HG03342 (cell line): ENCODE results near the gene AKT1S1.
"Not testable (repeated sequence)": the region's sequence is repeated elsewhere in the genome, so short reads cannot be mapped to it uniquely, and the experiment has no call there.

Experiments
- ATAC-seq: cut with Tn5 transposase; IDR thresholded peaks from one replicate; pipeline ENCODE4 v1.9.1; 2021; ENCODE audit warnings: mild to moderate bottlenecking, moderate library complexity; ENCODE audit not compliant: unreplicated experiment

The AKT1S1 gene

DNA sequence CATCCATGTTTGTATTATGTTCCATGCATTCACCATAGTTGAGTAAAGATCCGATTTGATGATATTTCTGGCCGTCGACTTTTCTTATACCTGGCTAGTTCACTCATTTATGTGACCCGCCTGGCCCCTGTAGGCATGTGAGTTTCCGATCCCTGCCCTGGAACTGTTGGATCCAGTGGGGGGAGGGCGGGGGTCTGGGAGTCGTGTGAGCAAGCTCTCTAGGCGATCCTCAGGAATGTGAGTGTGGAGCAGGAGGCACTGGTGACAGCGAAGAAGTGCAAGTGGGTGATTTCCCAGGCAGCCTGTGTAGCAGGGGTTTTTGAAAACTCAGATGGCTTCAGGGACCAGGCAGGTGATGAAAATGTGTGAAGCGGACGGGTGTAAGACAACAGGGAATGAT, 36.8 kb downstream of the AKT1S1 start:
- ATAC-seq, result no peak

DNA sequence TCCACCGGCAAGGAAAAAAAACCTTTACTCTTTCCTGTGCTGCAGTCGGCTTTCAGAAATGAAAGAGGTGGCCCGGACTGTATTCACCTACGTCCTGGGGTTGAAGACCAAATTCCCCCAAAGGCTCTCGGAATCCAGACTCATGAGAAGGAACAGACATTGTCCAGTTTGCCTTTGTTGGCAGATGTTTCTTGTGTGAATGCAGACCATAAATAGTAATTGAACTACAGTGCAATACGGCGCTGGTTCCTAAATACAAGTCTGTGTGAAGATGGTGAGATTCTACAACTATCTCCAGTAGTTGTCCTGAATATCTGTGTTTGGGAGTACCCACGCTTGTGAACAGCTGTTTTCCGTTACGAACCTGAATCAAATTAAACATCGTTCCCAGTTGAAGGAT, 37.4 kb downstream of the AKT1S1 start:
- ATAC-seq, result no peak

DNA sequence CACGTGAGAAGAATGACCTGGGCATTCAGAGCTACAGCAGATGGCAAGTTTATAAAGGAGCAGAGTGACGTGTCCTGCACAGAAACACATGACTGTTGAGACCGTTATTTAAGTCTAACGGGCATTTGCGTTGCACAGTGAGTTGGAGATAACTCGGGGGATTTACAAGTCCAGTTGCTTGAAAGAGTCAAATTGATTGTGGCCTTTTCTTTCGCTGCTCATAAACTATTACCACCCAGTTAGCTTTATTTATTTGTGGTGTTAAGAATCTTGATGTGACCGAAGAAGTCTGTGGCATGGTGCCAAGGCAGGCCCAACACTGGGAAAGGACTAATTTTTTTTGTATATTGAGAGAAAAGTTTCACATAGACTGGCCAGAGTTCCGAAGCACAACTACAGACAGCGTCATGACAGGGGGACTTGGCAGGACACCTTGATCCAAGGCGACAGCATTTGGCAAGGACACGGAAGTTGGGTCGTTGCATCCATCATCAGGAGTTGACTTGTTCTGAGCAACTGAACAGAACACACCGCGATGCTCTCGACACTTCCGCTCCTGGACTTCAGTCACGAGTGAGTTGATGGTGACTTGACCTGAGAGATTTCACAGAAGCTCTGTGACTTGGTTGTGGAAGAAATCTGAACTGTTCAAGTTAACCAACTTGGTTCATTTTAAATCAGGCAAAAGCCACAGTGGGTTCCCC, 38.1 kb downstream of the AKT1S1 start:
- no peak for ATAC-seq

DNA sequence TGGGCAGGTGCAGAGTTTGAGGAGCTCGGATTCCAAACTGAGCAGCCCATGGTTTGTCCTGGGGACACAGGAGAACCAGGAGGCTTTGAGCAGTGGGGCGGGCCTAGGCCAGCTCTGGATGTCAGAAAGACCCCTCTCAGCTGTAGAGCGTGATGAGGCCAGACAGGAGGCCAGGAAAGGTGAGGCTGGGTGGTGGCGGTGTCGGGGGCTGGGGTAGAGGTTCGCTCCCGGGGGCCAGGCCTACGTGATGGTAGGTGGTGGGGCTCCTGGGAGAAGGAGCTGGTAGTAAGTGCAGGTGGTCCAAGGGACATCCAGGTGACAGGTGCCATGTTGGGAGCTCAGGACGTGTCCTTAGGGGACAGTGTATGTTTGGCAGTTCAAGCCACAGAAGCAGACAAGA, 39.7 kb downstream of the AKT1S1 start:
- ATAC-seq, result no peak

DNA sequence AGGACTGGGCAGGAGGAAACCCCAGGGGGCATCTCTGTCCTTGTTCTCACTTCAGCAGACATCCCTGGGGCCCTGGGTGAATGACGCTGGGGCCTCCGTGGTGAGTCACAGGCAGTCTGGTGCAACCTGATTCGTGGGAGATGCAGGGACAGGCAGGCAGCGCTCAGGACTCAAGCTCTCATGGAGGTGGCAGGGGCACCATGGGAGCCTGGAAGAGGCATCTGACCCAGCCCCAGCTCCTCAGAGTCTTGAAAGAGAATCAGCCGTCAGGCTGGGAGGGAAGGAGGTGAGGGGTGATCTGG, 40.2 kb downstream of the AKT1S1 start:
- no peak for ATAC-seq

DNA sequence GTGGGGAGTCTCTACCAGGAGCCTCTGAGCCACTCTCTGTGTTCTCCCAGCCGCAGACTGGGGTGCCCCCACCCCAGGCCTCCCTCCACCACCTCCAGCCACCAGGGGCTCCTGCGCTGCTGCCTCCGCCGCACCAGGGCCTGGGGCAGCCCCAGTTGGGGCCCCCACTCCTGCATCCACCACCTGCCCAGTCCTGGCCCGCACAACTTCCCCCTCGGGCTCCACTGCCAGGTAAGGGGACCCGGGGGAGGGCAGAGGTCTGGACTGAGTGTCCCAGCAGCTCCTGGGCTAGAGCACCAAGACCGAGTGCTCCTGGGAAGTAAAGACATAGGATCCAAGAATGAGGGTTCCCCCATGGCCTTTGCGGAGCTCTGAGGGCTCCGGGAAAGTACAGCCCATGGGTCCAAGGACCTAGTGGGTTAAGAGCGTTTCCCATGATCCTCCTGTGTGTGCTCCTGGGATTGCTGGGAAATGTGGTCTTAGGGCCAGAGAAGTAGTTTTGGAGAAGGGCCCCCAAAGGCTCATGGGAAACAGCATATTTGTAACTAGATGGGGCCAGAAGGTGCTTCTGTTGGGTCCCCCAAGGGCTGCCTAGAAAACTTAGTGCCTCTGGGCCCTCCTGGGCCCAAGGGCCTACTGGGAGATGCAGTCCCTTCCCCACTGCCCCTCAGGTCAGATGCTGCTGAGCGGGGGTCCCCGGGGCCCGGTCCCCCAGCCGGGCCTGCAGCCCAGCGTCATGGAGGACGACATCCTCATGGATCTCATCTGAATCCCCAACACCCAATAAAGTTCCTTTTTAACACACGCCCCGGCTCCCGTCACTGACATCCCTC, 40.8 kb downstream of the AKT1S1 start:
- ATAC-seq, result no peak

DNA sequence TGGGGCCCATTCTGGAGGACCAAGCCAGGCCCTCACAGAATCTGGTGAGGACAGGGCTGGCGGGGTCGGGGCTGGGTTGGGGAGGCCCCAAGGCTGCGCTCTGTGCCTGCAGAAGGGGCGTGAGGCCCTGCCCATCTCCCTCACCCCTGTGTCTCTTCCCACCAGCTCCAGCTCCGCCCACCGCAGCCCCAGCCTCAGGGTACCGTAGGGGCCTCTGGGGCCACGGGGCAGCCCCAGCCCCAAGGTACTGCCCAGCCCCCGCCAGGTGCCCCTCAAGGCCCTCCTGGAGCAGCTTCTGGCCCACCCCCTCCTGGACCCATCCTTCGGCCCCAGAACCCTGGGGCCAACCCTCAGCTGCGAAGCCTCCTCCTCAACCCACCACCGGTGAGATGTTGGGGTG, 41.6 kb downstream of the AKT1S1 start:
- ATAC-seq, result no peak

DNA sequence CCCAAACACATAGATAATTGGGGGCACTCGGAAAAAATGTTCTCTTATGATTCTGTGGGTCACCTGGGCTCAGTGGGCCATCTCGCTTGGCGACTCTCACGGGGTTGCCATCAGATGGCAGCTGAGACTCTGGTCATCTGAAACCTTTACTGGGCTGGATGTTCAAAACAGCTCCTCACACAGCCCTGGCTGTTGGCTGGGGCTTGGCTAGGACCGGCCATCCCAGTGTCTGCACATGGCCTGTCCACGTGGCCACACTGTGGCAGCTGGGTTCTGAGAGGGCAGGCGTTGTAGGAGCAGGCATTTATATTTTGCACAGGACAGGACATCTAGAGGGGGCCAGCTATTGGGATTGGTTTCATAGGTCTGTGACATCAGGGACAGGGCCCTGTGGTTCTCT, 43.6 kb downstream of the AKT1S1 start:
- no peak for ATAC-seq

DNA sequence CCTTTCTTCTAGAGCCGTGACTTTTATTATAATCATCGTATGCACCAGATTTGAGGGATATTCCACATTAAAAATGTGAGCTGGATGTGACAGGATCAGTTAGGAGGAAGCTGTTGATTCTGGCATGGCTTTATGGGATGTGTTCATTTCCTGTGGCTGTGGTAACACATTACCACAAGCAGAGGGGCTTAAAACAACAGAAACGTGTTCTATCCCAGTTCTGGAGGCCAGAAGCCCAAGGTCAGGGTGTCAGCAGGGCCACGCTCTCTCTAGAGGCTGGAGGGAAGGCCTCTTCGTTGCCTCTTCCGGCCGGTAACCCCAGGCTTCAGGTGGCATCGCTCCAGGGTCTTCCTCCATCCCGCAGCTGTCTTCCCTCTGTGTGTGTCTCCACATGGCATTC, 44.6 kb downstream of the AKT1S1 start:
- no peak for ATAC-seq

DNA sequence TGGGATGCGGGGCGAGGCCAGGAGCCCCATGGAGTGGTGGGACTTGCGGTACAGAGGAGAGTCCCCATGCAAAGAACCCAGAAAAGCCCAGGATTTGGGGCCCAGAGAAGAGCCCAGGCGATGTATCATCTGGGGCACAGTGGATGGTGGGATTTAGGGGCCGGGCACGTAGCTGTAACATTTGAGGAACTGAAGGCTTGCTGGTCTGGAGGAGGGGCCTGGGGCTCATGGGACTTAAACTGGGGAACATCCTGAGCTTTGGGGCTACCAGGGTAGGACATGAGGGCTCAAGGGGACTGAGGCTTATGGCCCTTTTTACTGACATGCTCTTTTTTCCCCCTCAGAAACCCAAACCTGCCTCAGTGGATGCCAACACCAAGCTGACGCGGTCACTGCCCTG, 45.6 kb downstream of the AKT1S1 start:
- ATAC-seq, result no peak

DNA sequence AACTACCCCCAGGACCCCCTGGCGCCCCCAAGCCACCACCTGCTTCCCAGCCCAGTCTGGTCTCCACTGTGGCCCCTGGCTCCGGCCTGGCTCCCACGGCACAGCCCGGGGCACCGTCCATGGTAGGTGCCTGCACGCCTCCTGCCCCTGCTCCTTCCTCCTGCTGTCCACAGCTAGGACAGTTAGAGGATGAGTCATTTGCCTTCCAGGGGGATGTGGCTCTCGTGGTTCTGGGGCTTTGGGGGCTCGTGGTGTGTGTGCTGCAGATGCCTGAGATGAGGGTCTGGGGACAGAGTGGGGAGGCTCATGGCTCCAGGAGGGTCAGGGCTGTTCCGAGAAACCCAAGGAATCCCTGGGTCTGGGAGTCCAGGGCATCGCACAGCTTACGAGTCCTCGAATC, 46.4 kb downstream of the AKT1S1 start:
- ATAC-seq, result no peak

DNA sequence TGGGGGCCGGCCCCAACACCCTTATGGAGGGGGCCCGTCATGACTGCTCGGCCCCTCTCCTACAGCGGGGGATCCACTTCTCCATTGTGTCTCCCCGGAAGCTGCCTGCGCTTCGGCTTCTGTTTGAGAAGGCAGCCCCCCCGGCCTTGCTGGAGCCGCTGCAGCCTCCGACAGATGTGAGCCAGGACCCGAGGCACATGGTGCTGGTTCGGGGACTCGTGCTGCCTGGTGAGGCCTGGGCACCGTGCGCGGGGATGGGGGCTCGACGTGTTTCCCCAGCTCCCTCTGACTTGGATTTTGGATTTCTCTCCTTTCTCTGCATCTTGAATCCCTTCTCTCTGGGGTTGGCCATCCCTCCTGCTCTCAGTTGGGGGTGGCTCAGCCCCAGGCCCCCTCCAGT, 47.4 kb downstream of the AKT1S1 start:
- ATAC-seq, result no peak

DNA sequence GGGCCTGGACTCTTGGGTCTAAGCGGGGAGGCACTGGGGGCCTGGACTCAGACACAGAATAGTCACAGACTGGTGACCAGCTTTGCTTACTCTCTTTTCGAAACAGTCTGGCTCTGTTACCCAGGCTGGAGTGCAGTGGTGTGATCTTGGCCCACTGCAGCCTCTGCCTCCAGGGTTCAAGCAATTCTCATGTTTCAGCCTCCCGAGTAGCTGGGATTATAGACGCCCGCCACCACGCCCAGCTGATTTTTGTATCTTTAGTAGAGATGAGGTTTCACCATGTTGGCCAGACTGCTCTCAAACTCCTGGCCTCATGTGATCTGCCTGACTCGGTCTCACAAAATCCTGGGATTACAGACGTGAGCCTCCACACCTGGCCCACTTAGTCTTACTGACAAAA, 48.0 kb downstream of the AKT1S1 start:
- ATAC-seq, result no peak

DNA sequence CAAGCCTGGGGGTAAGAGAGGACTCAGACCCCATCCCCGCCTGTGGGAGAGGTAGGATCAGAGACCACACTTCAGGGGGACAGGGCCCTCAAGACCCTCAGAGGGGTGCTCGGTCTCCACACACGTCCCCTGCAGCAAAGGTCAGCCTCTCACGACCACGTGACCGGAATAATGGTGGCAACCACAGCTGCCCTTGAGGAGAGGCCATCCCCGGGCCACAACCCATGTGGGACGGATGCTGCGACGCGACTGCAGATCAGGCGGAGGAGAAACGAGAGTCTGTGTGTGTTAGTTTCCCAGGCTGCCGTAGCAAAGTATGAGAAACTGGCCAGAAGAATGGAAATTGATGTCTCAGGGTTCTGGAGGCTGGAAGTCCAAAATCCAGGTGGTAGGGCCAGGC, 50.1 kb downstream of the AKT1S1 start:
- no peak for ATAC-seq

DNA sequence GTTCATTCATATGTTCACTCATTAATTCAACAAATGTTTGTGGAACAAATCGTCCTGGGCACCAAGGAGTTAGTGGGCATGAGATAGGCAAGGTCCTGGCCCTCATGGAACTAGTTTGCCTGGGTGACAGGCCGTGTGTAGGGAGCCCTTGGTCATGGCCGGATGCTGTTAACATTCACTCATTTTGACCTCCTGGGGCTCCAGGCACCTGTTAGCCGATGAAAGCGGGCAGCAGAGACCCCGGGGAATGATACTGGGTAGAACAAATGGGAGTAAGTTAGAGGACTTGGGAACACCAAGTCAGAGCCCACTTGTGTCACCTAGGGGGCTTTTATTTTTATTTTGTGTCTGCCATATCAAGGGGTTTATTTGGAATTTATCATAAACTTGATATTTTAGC, 52.5 kb downstream of the AKT1S1 start:
- no peak for ATAC-seq

DNA sequence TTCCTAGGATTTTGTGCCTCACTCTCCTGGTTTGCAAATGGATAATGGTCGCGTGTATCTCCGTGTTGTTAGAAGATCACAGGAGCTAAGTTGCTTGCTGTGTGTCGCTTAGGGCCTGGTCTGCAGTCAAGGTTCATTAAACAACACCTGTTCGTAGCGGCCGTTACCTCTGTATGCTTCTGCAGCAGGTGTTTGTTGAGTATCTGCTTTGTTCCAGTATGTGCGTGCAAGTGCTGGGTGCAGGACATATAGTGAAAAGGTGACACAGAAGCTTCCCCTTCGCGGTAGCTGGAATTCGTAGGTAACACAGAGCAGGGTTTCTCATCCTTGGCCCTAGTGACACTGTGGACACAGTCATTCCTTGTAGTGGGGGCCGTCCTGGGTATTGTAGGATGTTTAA, 53.7 kb downstream of the AKT1S1 start:
- no peak for ATAC-seq

DNA sequence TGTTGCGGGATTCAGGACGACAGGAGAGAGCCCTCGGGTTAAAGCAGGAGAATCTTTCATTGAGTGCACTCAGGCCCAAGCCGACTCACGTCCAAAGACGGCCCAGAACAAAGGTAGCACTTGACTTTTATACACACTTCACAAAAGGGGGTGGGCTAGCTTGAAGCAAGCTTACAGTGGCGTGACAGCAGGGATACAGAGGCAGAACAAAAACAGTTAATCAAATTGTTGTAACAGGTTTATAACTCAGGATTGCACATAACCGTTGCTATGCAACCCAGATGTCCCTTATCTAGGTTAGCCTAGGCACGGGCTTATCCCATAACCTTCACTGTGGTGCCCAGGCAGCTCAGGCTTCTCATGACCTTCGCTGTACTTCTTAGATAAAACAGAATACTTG, 57.0 kb downstream of the AKT1S1 start:
- no peak for ATAC-seq

DNA sequence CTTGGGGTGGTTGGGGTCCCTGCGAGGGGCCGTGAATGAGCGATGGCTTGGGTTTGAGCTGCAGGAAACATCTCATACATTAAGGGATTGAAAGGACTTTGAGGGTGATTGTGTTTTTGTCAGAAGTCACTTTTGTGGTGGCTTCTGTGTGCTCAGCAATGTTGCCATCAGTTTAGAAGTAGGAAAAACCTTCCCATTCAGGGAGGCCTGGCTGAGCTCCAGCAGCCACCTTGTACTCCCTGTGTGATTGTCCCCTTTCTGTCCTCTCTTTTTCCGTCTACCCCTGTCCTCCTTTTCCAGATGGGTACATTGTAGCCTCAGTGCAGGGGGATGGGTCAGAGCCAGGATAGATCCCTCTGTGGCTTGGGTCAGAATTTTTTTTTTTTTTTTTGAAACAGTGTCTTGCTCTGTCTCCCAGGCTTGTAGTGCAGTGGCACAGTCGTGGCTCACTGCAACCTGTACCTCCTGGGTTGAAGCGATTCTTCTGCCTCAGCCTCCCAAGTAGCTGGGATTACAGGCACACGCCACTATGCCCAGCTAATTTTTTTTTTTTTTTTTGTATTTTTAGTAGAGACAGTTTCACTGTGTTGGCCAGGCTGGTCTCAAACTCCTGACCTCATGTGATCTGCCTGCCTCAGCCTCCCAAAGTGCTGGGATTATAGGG, 57.6 kb downstream of the AKT1S1 start:
- not testable (repeated sequence) for ATAC-seq
